HG03064 (cell line): Measurements from ENCODE around the gene LDLRAD4.

ENCODE experiments used
- ATAC-seq: cut with Tn5 transposase; IDR thresholded peaks from one replicate; pipeline ENCODE4 v1.9.1; 2021; ENCODE audit warnings: low read depth; ENCODE audit not compliant: unreplicated experiment

LDLRAD4 gene

DNA sequence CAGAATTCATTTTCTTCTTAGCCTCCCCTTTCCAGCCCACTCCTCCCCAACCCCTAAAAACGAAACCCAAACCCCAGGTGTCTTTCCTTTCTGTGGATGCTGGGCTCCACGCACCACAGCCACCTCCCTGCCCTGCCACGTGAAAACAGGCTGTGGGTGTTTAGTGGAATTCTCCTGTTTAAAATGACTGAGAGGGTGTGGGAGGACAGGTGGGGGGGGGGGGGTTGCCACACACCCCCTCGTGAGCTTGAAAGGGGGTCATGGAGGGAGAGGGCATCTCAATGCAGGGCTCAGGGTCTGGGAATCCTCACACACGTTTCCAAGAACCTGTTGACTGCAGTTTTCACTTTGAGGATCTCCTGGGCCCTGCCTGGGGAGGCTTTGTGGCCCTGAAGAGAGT is 397.5 kb downstream of the LDLRAD4 start:
- no peak for ATAC-seq

DNA sequence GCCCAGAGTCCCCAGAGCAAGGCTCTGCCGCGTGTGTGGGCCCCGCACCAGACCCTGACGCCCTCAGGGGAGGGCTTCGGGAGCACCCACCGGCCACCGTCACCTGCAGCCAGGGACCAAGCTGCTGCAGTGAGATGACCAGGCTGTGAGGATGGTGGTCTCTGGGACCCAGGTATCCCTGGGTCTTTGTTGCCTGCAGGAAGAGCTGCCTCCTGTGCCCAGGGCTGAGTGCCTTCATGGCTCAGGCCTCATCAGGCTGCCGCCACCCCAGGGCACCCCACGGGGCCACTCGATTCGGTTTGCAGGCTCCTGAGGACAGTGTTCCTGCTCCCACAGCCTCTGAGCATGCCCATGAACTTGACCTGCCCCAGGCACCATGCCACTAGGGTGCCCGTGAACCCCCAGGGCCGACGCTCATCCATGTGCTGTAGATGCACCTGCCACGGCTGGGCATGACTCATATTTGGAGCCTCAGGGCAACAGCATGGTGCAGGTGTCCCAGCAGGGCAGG is 398.0 kb downstream of the LDLRAD4 start:
- ATAC-seq = no peak

DNA sequence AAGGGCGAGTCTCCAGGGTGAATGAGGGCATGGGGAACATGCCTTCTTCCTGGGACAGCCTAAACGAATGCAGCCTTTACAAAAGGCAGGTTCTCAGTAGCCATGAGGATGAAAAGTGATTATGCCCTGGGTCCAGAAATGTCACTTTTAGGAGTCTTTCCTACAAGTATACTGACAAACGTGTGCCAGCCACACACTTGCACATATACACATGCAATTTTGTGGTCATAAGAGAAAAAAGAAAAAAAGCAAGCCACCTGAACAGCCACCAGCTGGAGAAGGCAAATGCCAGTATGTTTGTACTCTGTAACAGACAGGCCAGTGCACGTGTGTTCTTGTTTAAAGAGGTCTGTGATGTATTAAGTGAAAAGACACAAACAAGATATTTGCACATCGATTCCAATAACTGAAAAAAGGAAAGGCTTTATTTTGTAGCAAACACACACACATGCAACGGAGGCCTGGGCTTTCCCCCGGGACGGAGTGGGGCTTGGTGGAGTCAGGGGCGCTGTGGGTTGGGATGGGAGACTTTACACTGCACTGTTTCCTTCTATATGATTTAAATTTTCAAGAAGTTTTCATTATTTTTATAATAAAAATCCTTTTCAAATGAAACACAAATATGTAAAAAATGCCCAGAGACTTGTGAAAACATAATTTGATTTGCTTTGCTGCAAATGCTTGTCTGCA is 399.4 kb downstream of the LDLRAD4 start:
- ATAC-seq = no peak

- no peak for ATAC-seq
Measured at GRCh38 chr18:13618760-13619438, 400.3 kb downstream of the LDLRAD4 start.

DNA sequence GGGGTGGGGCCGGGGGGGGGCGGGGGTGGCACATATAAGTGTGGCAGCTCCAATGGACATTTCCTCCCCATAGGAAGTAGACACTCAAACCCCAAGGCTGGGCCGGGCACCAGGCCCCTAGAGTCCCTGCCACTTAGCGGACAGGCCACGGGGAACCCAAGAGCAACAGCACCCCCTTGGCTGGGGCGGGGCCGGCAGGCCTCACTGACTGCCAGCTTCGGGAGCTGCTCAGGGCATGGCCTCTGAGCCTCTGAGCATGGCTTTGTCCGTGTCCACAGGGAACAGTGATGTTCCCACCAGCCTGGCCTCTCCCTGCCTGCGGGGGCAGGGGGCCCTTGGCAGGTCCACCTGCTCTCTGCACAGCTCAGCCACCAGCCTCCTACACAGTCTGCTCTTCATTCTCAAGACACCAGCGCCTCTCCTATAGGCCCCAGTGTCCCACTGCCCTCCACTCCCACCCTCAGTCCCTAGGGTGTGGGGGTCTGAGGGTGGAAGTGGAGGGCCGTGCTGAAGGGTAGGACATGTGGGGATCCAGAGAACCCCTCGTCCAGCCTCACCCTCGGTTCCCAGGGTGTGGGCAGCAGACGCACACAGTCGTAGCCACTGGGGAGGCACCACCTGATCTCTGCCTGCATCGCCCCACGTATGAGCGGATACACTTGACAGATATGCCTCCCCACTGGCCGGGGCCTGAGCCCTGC is 401.1 kb downstream of the LDLRAD4 start:
- no peak for ATAC-seq

DNA sequence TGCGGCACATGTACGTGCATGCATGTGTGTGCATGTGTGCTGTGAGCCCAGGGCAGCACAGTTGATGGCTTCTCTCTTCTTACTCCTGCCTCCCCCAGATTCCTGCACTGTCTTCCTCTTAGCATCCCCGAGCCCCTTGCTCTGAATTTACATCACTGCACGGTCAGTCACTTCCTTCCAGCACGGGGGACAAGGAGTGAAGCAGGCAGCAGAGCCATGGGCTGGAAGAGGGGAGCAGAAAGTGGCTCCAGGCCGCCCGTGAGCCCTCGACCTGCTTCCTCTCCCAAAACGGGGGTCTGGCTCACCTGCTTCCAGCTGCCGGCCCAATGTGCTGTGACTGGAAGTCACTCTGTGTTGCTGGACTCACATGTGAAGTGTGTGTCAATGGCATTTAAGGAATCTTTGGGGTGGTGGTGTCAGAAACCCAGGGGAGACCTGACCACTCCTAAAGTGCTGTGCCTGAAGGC is 401.7 kb downstream of the LDLRAD4 start:
- ATAC-seq = no peak

DNA sequence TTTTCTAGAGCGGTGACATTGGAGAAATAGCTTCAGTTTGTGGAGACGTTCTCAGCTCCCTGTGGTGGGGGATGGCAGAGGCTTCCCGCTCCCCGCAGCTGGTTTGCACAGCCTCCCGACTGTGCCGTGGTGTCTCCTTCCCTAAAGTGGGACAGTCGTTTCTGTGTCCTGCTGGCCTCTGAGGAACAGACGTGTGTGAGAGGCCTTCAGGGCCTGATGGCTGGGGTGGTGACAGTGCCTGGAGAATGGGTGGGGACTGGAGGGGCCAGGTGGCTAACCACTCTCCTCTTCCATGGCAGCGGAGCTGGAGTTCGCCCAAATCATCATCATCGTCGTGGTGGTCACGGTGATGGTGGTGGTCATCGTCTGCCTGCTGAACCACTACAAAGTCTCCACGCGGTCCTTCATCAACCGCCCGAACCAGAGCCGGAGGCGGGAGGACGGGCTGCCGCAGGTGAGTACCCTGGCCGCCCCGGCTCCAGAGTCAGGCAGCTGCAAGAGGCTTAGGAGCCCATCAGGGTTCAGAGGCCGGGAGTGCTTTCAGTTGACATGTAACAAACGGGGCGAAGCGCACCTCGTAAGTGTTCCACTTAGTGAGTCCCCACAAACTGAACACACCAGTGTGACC is 402.4 kb downstream of the LDLRAD4 start:
- no peak for ATAC-seq

- no peak for ATAC-seq
Measured at GRCh38 chr18:13621446-13621849, 402.9 kb downstream of the LDLRAD4 start.

GRCh38 chr18:13621886-13622619 is 403.5 kb downstream of the LDLRAD4 start:
- no peak for ATAC-seq

DNA sequence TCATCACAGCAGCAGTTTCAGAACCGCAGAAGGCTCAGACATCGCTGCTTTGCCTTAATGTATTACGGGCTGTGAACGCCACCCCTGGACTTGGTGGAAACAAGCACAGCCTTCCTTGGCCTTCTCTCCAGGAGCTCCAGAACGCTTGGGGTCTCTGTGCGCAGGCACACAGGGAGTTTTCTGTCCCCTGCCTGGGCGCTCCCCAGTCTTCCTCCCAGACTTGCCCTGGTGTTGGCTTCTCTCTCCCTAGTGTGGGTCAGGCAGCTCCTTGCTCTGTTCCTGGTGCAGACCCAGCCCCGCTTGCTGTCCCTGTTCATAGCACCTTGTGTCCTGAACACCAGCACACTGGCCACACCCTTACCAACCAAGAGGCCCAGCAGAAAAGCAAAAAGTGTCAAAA is 404.2 kb downstream of the LDLRAD4 start:
- no peak for ATAC-seq

DNA sequence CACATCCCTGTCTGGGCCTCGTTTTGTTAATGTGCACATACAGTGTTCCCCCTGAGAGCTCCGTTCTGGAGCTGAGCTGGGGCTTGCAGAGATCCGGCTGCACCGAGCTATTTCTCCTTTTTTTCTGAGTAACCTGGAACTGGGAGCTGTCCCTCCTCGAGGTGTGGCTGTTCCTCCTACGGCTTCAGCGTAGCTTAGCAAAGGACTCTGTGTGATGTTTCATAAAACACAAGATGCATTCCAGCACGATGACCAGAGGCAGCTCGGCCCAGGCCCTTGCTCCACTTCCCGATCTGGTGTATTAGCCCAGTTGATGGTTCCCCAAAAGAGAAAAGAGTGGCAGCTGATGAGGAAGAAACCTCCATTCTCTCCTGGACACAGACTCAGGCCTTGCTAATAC is 404.8 kb downstream of the LDLRAD4 start:
- ATAC-seq = no peak

- no peak for ATAC-seq
Measured at GRCh38 chr18:13623871-13624270, 405.3 kb downstream of the LDLRAD4 start.

DNA sequence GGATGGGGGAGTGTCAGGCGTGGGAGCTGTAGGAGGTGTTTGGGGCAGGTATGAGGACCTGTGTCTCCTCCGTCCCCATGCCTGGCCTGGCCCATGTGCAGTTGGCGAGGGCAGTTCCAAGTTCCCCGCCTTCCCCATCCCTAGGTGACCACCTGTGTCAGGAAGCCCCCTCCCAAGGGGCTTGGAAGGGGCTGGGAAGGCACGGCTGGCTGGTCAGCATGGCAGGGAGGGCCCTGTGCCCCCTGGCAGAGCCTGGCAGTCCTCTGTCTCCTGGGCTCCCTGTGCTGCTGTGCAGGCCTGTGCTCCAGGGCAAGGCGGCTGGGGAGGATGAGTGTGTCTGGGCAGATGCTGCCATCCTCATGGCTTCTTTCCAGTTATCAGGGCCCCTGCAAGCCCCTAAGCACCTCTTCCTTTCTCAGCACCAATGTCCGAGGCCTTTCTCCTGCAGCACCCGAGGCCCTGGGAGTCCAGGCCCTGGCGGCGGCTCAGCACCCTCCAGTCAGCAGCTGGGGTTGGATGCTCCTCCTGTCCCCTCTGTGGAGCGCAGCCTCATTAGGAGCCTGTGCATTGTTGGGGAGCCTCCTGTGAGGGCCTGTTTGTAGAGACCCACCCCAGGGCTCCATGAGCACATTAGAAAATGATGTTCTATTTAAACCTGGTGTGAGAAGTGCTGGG is 406.1 kb downstream of the LDLRAD4 start:
- no peak for ATAC-seq

DNA sequence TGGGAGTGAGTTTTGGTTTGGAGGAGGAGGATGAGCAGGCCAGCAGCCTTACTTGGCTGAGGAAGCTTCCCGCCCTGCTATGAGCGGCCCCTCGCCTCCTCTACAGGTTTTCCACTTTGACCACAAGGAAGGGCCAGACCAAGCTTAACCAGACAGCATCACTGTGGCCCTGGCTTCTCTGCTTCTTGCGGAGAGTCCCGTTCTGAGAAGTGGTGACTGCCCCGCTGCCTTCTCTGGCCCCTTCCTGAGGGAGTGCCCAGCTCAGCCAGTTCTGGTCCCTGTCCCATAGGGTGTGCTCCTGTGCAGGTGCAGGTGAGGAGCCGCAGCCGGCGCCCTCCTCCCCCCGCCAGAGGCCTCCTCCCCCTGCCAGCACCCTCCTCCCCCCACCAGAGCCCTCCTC is 406.8 kb downstream of the LDLRAD4 start:
- no peak for ATAC-seq

- ATAC-seq = no peak
Measured at GRCh38 chr18:13625843-13626543, 407.4 kb downstream of the LDLRAD4 start.

DNA sequence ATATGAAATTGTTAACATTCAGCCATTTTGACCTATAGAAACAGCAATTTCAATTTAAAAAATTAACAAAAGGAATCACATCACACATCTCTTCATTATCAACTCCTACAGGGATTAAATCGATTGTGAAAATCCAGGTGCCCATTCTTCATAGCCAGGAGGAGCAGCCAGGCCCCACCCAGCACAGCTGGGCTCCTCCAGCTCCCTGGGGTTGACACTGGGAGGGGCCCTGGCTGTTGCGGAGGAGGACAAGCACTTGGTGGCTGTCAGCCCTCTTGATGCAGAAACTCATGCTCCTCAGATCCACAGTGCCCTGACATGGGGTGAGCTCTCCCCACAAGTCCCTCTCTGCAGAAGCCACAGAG is 408.0 kb downstream of the LDLRAD4 start:
- ATAC-seq = no peak

- ATAC-seq = no peak
Measured at GRCh38 chr18:13627639-13628038, 409.1 kb downstream of the LDLRAD4 start.

GRCh38 chr18:13628211-13628610 is 409.7 kb downstream of the LDLRAD4 start:
- ATAC-seq = no peak
